AML-193 (cell line): ENCODE data around the gene CCL21.

Experiments
- DNase-seq, 2 experiments: peaks; one replicate each; lab custom pipeline; 2025; lab: John Stamatoyannopoulos, UW

Gene CCL21

DNA sequence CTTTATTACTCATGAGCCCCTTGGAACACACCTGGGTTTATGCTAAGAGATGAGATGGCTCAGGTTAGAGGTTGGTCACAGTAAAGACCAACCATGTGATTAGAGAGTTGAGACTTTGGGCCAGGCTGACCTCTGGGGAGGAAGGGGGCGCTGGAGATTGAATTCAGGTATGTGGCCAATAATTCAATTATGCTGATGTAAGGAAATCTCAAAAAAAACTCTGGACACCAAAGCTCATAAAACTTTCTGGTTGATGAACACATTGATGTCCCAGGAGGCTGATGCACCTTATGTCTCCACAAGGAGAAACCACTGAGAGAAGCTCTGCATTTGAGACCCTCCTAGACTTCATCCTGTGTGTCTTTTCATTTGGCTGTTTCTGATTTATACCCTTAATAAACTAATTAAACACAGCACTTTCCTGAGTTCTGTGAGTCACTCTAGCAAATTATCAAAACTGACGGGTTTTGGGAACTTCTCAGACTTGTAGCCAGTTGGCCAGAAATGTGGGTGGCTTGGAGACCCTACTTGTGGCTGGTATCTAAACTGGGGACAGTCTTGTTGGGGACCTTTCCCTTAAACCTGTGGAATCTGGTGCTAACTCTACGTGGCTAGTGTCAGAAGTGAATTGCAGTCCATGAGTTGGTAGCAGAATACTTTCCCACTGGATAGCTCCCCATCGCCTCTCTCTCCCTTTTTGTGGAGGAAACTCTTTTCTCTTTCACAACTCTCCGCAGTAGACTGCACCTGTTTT is 40.0 kb downstream of the CCL21 start:
- no peak for DNase-seq

DNA sequence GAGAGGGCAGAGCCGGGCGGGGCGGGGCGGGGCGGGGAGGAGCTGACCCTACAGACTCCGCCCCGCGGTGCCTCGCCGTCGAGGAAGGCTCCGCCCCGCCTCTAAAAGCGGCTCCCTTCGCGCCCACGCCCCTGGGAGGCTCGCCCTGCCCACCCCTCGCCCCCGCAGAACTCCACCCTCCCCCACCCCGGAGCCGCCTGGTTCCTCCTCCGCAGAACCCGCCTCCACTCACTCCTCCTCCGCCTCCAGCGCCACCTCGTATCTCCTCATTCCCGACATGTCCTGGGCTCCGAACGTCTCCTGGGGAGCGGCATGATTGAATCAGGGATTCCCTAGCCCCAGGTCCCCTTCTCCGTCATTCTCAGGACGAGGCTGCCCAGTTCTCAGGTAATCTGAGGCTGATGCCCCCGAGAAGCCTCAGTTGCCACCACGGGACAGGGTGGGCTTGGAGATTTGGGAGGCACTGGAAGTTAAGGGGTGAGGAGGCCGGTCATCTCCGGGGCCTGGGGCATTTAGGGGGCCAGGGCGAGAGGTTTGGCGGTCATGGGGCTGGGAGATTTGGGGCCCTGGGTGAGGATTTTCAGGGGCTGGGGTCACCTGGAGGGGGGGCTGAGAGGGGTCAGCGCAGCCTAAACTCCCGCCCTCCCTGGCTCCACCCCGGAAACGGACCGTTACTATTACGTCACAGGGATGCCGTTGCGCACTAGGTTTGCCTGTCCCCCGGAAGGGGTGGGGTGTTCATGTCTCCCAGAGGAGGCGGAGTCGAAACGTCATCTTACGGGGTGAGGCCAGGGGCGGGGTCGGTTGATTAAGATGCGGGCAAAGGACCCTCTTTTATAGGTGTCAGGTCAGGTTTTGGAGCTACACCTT is 44.3 kb downstream of the CCL21 start:
- peak; percentile 43 to 50 for DNase-seq

GRCh38 chr9:34665067-34665380 is 44.9 kb downstream of the CCL21 start:
- no peak for DNase-seq

DNA sequence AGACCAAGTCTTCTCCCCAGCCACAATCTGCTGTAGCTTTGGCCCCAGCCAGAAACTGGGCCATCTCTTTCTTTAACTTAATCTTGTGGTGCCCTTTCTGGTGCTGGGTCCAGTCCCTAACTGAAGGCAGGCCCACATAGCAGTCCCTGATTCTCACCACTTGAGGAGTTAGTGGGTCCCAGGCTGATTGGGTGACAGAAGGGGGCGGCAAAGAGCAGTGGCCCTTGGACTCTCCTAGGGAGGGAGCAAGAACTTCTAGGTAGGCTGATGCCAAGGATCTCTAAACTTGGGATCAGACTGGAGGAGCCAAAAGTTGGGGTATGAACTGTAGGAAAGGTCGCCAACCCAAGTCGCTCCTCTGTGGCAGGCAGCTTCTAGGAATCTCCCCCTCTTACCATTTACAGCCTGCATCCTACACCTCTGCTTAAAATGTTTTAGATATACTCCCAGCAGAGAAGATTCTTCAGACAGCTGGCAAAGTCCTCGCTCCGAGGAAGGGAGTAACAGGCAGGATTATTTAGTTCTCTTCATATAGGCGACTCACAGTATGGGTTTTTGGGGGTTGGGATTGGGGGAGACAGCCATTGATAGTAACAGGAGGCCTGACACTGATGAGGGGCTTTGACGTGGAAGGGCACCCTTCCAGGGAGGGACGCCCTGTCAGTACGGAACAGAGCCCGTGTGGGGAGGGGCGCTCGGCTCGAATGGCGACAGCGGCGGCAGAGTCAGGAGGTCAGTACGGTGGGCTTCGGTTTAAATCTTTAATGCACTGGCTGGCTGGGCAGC is 45.5 kb downstream of the CCL21 start:
- peak; percentile 45 to 64 for DNase-seq

- no peak for DNase-seq
Observed at GRCh38 chr9:34663303-34663605, 46.7 kb downstream of the CCL21 start.

GRCh38 chr9:34662526-34663302 is 47.2 kb downstream of the CCL21 start, which contains the start of gene CCL27:
CCL27 (minus strand) TSS chr9:34662657; CDS start chr9:34662633, 24 bp downstream.
- DNase-seq: no peak

DNA sequence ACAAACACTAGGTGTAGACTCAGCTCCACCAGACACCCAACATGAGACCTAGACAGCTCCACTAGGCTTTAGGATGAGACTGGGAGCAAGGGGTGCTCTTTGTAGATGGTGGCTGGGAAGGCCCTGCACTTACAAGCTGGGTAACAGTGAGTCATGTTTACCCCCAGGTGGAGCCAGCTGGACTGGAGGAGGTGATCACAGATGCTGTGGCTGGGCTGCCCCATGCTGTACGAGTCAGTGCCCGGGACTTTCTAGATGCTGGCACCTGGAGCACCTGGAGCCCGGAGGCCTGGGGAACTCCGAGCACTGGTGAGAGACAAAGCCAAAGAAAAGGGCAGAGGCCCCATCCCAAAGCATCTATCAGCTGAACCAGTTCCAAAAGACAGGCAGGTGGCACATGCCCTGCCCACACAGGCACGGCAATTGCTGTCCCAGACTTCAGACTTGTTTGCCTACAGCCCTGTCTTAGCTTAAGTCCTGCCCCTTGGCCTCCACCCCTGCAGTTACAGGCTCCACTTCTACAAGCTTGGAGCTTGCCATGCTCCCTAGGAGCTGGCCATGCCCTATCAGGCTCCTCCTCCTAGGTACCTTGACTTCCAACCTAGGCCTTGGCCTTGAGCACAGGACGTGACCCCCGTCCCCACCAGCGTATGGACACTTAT is 50.2 kb downstream of the CCL21 start:
- no peak for DNase-seq
